Measurements from ENCODE around the gene PLPPR3. TPM values are rescaled to one million over a fixed set of nuclear protein-coding genes. Genes with fewer than 3 reads are reported as not detected.
A peak's percentile ranks its signal among the peaks of the same experiment; 100 is the strongest.

PLPPR3 gene
- total RNA-seq, 1 experiment from 2014 or later, result 57.9 TPM

DNA sequence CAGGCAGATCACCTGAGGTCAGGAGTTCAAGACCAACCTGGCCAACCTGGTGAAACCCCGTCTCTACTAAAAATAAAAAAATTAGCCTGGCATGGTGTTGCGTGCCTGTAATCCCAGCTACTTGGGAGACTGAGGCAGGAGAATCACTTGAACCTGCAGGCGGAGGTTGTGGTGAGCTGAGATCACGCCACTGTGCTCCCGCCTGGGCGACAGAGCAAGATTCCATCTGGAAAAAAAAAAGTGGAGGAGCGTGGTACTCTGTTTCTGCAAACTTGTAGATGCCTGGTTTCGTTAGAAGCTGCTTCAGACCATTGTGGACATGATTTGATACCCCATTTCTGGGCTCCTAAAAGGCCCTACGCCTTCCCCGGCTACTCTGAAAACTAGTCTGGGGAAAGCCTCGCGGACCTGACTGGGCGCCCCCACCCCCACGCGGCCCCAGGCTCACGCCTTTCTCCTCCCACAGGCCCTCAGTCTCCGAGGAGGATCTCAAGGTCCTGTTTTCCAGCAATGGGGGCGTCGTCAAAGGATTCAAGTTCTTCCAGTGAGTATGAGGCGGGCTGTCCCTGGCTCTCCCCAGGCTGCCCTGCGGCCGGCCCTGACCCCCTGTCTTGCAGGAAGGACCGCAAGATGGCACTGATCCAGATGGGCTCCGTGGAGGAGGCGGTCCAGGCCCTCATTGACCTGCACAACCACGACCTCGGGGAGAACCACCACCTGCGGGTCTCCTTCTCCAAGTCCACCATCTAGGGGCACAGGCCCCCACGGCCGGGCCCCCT, 11.5 kb downstream of the PLPPR3 start:
- Mint-ChIP-seq H3K4me3 (no peak overlapping the region), H3K36me3 (ENCODE audit: insufficient read depth in 1 of 3, low read depth in 3 of 3) (peaks cover 36 to 63% (median 62%) of the 10 kb centered on the region in 3 experiments), H3K27ac (peak overlapping the region in 1 of 3 experiments; percentile 91; a peak in 2 of 7 replicates), H3K4me1 (0 out of 4 replicates have a peak, but pooled peaks cover 0 to 3% of the 10 kb centered on the region in 2 experiments), H3K27me3 (ENCODE audit: low read depth) (peaks cover 3% of the 10 kb centered on the region; the same call in 1 of the 2 replicates), H3K9me3 (no peaks in the 10 kb centered on the region; a peak in 1 of 5 replicates)
- Histone ChIP-seq H3K23ac (ENCODE audit: insufficient read length, low read depth, low read length) (no peak overlapping the region), H3K4me1 (ENCODE audit: insufficient read depth, low read length) (no peaks in the 10 kb centered on the region), H2AK5ac (ENCODE audit: insufficient read length, low read length) (no peak overlapping the region), H4K91ac (ENCODE audit: insufficient read length, low read depth, low read length) (no peak overlapping the region), H3T11ph (ENCODE audit: low read length) (no peak overlapping the region), H2BK15ac (ENCODE audit: low read depth, low read length) (no peak overlapping the region), H2BK5ac (ENCODE audit: insufficient read length, low read length) (no peak overlapping the region), H3K4me2 (ENCODE audit: insufficient read depth, insufficient read length, low read length) (no peak overlapping the region), H3K9ac (ENCODE audit: extremely low read depth, insufficient read length, low read length) (no peak overlapping the region), H3K14ac (ENCODE audit: insufficient read depth, low read length) (no peak overlapping the region), H2AFZ (ENCODE audit: low read length) (no peak overlapping the region), H3K23me2 (ENCODE audit: insufficient read length, low read depth, low read length, poor library complexity, severe bottlenecking) (no peaks in the 10 kb centered on the region), H2BK12ac (ENCODE audit: insufficient read length, low read depth, low read length) (no peak overlapping the region), H3K27ac (ENCODE audit: insufficient read length, low read depth, low read length) (no peak overlapping the region), H4K5ac (ENCODE audit: insufficient read length, low read depth, low read length) (no peak overlapping the region), H3K79me2 (ENCODE audit: insufficient read depth, low read length) (no peaks in the 10 kb centered on the region), H3K56ac (ENCODE audit: insufficient read length, low read depth, low read length) (no peak overlapping the region), H3K18ac (ENCODE audit: insufficient read length, low read depth, low read length) (no peak overlapping the region), H3K9me3 (ENCODE audit: control insufficient read depth, low read depth, low read length) (no peaks in the 10 kb centered on the region), H2BK20ac (ENCODE audit: low read depth, low read length, poor library complexity, severe bottlenecking) (no peak overlapping the region), H3K27me3 (ENCODE audit: insufficient read depth, low read length) (no peaks in the 10 kb centered on the region), H3K79me1 (ENCODE audit: insufficient read depth, low read depth, low read length, poor library complexity, severe bottlenecking) (peaks cover 4% of the 10 kb centered on the region), H4K8ac (replicated peaks; ENCODE audit: insufficient read length, low read depth, low read length) (no peak overlapping the region), H2BK120ac (ENCODE audit: low read depth, low read length, poor library complexity, severe bottlenecking) (no peak overlapping the region), H3K4ac (ENCODE audit: low read depth, low read length) (no peak overlapping the region), H4K20me1 (ENCODE audit: control insufficient read depth, insufficient read depth, insufficient read length) (no peaks in the 10 kb centered on the region)
- peak; percentile 39 for DNase-seq
- no CpG with 5 or more reads among the region's 30 CpGs for WGBS (ENCODE audit: extremely low coverage, insufficient read length, low lambda C conversion rate)
- no peak for TF ChIP-seq CTCF (conservative IDR thresholded peaks at IDR 0.05)

Data from H9 (cell line).